DOHH2 (cell line): Measurements from ENCODE around the gene ZNF697.

Experiments
- H3F3A ChIP-seq: fragments of 200-600 bp; sonication (generic), shearing (Covaris generic); 2 replicates; pipeline ENCODE4 v1.6.0; 2016; ENCODE audit warnings: antibody characterized with exemption, mild to moderate bottlenecking; ENCODE audit not compliant: control insufficient read depth, insufficient read depth
- H3K27ac ChIP-seq: fragments of 200-600 bp; sonication (generic); 2 replicates; pipeline ENCODE4 v1.5.1; 2014; ENCODE audit warnings: low read depth, mild to moderate bottlenecking, low read length, moderate library complexity
- H3K27me3 ChIP-seq: fragments of 200-600 bp; sonication (generic); 2 replicates; pipeline ENCODE4 v1.6.1; 2014; ENCODE audit warnings: mild to moderate bottlenecking, low read length, mixed read lengths; ENCODE audit not compliant: control insufficient read depth
- H3K36me3 ChIP-seq: fragments of 200-600 bp; sonication (generic); 2 replicates; pipeline ENCODE4 v1.6.1; 2014; ENCODE audit warnings: mild to moderate bottlenecking, low read length, moderate library complexity, mixed read lengths; ENCODE audit not compliant: control insufficient read depth
- H3K4me1 ChIP-seq: fragments of 200-600 bp; sonication (generic); 2 replicates; pipeline ENCODE4 v1.6.1; 2014; ENCODE audit warnings: mild to moderate bottlenecking, low read length, mixed read lengths; ENCODE audit not compliant: control insufficient read depth
- H3K4me2 ChIP-seq: fragments of 200-600 bp; sonication (generic); 2 replicates; pipeline ENCODE4 v1.6.0; 2014; ENCODE audit warnings: mild to moderate bottlenecking, low read length, moderate library complexity
- H3K4me3 ChIP-seq: fragments of 200-600 bp; sonication (generic); 2 replicates; pipeline ENCODE4 v1.5.1; 2014; ENCODE audit warnings: mild to moderate bottlenecking, low read length, mixed read lengths
- H3K79me2 ChIP-seq: fragments of 200-600 bp; sonication (generic); 2 replicates; pipeline ENCODE4 v1.6.1; 2014; ENCODE audit warnings: mild to moderate bottlenecking, low read length, mixed read lengths; ENCODE audit not compliant: control insufficient read depth
- H3K9me2 ChIP-seq: fragments of 200-600 bp; sonication (generic); replicated peaks from 2 replicates; pipeline ENCODE4 v1.6.1; 2014; ENCODE audit warnings: mild to moderate bottlenecking, low read length, mixed read lengths; ENCODE audit not compliant: control insufficient read depth
- H3K9me3 ChIP-seq: fragments of 200-600 bp; sonication (generic); 2 replicates; pipeline ENCODE4 v1.6.1; 2014; ENCODE audit warnings: antibody characterized with exemption, low read length, mixed read lengths; ENCODE audit not compliant: control insufficient read depth, insufficient read depth
- H4K20me1 ChIP-seq: fragments of 200-600 bp; sonication (generic); 2 replicates; pipeline ENCODE4 v1.6.0; 2014; ENCODE audit warnings: low read depth, mild to moderate bottlenecking, antibody characterized with exemption, low read length, moderate library complexity; ENCODE audit not compliant: control insufficient read depth, insufficient read depth
- EZH2phosphoT487 ChIP-seq: fragments of 200-600 bp; sonication (generic); IDR thresholded peaks from 2 replicates; pipeline ENCODE4 v1.6.1; 2017; ENCODE audit warnings: borderline replicate concordance, mild to moderate bottlenecking, antibody characterized with exemption, low read length, moderate library complexity, mixed read lengths
- TF ChIP-seq, protein P1 (sequence below): fragments of 200-600 bp; sonication (generic); IDR thresholded peaks from one replicate; pipeline ENCODE4 v1.5.1; 2014; ENCODE audit warnings: antibody characterized with exemption, mild to moderate bottlenecking, low read depth, low read length; ENCODE audit not compliant: poor library complexity, severe bottlenecking

ZNF697 gene

DNA sequence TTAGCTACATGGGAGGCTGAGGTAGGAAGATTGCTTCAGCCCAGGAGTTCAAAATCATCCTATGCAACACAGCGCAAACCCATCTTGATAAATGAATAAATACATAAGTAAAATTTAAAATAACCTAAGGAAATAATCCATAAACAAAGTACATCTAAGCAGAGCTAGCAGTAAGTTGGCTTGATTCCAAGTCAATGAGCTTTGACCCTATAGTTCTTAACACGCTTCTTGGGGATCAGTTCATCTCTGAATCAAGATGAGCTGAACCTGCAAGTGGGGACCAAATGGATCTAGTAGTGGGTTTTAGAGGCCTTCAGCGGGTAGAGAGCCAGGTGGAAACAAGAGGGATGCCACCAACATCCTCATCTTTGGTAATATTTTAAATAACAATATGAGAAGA lies 32.1 kb upstream of the ZNF697 start:
- Histone ChIP-seq H3K79me2 (no peaks in the 10 kb centered on the region), H3K36me3 (no peaks in the 10 kb centered on the region)
- TF ChIP-seq EZH2phosphoT487, result no peak
- TF ChIP-seq, protein P1, sequence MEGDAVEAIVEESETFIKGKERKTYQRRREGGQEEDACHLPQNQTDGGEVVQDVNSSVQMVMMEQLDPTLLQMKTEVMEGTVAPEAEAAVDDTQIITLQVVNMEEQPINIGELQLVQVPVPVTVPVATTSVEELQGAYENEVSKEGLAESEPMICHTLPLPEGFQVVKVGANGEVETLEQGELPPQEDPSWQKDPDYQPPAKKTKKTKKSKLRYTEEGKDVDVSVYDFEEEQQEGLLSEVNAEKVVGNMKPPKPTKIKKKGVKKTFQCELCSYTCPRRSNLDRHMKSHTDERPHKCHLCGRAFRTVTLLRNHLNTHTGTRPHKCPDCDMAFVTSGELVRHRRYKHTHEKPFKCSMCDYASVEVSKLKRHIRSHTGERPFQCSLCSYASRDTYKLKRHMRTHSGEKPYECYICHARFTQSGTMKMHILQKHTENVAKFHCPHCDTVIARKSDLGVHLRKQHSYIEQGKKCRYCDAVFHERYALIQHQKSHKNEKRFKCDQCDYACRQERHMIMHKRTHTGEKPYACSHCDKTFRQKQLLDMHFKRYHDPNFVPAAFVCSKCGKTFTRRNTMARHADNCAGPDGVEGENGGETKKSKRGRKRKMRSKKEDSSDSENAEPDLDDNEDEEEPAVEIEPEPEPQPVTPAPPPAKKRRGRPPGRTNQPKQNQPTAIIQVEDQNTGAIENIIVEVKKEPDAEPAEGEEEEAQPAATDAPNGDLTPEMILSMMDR, result no peak

GRCh38 chr1:119679223-119679622 lies 31.2 kb upstream of the ZNF697 start:
- Histone ChIP-seq H3K36me3 (no peaks in the 10 kb centered on the region), H3K4me3 (no peak overlapping the region), H3K27me3 (peaks cover 15% of the 10 kb centered on the region; the same call in 1 of the 2 replicates), H3K9me3 (no peaks in the 10 kb centered on the region), H3K79me2 (no peaks in the 10 kb centered on the region), H3F3A (no peaks in the 10 kb centered on the region), H3K9me2 (no peaks in the 10 kb centered on the region), H3K4me1 (no peaks in the 10 kb centered on the region), H3K27ac (no peak overlapping the region), H3K4me2 (no peak overlapping the region), H4K20me1 (no peaks in the 10 kb centered on the region)
- TF ChIP-seq, protein P1, result no peak
- no peak for TF ChIP-seq EZH2phosphoT487

More for the DNA sequence above, 32.1 kb upstream of the ZNF697 start:
- Histone ChIP-seq H3K27ac (no peak overlapping the region), H3K4me1 (no peaks in the 10 kb centered on the region), H3K4me2 (no peak overlapping the region), H3K27me3 (peaks cover 12% of the 10 kb centered on the region; the same call in 1 of the 2 replicates), H3K9me3 (no peaks in the 10 kb centered on the region), H3K4me3 (no peak overlapping the region), H3K9me2 (no peaks in the 10 kb centered on the region), H4K20me1 (no peaks in the 10 kb centered on the region), H3F3A (no peaks in the 10 kb centered on the region)

- Histone ChIP-seq H3K9me3 (no peaks in the 10 kb centered on the region), H3K9me2 (no peaks in the 10 kb centered on the region), H3K4me1 (no peaks in the 10 kb centered on the region), H3F3A (no peaks in the 10 kb centered on the region), H3K27ac (no peak overlapping the region), H3K36me3 (no peaks in the 10 kb centered on the region), H4K20me1 (no peaks in the 10 kb centered on the region), H3K79me2 (no peaks in the 10 kb centered on the region), H3K27me3 (peaks cover 12% of the 10 kb centered on the region; the same call in 1 of the 2 replicates), H3K4me2 (no peak overlapping the region), H3K4me3 (no peak overlapping the region)
- TF ChIP-seq, protein P1, result no peak
- no peak for TF ChIP-seq EZH2phosphoT487
Measured at GRCh38 chr1:119676571-119677206, 28.6 kb upstream of the ZNF697 start.
